HG02884 (cell line): Measurements from ENCODE around the gene PAPSS2.
"Not testable (repeated sequence)": the region's sequence is repeated elsewhere in the genome, so short reads cannot be mapped to it uniquely, and the experiment has no call there.

ENCODE experiments used
- ATAC-seq: cut with Tn5 transposase; IDR thresholded peaks from one replicate; pipeline ENCODE4 v1.9.1; 2021; ENCODE audit warnings: mild to moderate bottlenecking, moderate library complexity; ENCODE audit not compliant: unreplicated experiment

Gene PAPSS2

GRCh38 chr10:87659571-87660483 lies at the start of gene PAPSS2:
Gene PAPSS2, plus strand, starts transcription at chr10:87659878. Its CDS starts 104 bp downstream, at chr10:87659982.
- ATAC-seq = no peak

GRCh38 chr10:87611341-87611740 lies 48.3 kb upstream of the PAPSS2 start:
- not testable (repeated sequence) for ATAC-seq

- no peak for ATAC-seq
These were observed 47.6 kb upstream of the PAPSS2 start for GRCh38 chr10:87612115-87612514.

DNA sequence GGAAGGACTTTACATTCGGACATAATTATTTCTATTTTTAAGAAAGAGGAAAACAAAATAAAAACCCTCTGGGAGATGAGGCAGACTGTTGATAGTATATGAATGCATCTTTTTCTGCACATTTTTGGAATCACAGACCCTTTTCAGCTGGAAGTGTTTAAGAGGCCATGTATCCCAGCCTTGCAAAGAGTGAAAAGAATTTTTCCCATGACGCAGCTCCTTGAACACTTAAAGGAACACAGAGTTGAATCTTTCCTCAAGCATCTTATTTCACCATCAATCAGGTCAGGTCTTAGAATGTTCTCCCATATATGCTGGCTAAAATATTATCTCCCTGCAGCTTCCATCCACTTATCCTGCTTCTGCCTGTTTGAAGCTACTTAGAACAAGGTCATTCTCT lies 45.9 kb upstream of the PAPSS2 start:
- no peak for ATAC-seq

GRCh38 chr10:87615856-87616255 lies 43.8 kb upstream of the PAPSS2 start:
- no peak for ATAC-seq

GRCh38 chr10:87617503-87617902 lies 42.2 kb upstream of the PAPSS2 start:
- ATAC-seq = no peak

DNA sequence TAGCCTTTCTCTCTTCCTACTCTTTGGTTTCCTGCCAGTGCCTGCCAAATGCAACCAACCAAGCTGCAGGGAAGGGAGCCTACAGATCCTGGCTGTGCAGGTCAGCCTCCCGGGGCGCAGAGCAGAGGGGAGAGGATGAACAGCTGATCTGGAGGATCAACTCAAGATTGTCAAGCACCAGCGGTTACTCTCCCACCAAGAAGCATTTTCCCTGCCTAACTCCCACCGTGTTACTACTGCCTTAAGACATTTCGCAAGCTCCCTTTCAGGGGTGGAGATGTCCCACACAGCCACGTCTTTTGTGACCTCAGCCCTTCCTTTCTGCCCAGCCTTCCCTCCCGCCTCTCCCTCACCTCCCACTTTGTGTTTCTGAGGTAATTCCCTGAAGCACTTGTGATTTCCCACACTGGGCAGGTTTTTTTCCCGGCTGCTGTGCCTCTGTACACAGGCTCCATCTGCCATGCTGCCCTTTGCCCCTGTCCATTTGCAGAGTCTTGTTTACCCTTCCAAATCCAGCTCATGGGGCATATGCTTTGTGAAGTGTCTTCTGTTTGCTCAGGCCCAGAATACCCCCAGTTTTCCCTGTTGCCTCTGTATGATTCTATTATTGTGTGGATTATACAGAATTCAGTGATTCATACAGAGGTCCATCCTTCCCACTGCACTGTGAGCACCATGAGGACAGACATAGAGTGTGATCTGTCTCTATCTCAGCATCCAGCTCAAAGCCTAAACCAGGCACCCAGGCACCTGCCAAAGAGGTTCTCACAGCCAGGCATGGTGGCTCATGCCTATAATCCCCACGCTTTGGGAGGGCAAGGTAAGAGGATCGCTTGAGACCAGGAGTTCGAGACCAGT lies 40.9 kb upstream of the PAPSS2 start:
- ATAC-seq = no peak

- no peak for ATAC-seq
These were observed 40.0 kb upstream of the PAPSS2 start for GRCh38 chr10:87619705-87620104.

GRCh38 chr10:87621440-87621839 lies 38.2 kb upstream of the PAPSS2 start:
- ATAC-seq = not testable (repeated sequence)

DNA sequence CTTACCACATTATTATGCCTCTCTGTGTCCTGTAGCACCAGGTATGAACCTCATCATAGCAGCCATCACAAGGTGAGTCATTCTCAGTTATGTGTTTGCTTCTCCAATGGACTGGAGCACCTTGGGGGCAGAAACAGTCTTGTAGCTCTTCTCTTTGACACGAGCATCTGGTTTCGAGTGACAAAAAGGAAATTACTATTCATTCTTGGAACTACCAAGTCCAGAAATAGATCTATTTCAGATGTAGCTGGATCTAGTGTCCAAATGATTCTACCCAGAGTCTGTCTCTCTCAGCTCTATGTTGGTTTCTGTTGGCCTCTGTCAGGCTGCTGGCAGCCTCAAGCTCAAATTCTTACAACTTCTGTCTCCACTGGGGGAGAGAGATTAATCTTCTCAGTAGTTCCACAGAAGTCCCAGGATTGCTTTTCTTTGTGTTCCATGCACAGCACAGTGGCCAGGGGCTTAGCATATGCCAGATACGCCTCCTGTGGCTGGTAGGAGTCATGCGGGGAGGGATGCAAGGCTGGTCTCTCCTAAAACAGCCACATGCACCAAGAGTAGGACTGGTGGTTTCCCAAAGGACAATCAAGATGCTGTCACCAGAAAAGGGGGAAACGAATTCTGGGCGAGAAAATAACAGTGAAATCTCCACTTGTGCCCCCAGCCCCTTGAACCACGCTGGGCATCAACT lies 37.2 kb upstream of the PAPSS2 start:
- ATAC-seq = peak; percentile 81

DNA sequence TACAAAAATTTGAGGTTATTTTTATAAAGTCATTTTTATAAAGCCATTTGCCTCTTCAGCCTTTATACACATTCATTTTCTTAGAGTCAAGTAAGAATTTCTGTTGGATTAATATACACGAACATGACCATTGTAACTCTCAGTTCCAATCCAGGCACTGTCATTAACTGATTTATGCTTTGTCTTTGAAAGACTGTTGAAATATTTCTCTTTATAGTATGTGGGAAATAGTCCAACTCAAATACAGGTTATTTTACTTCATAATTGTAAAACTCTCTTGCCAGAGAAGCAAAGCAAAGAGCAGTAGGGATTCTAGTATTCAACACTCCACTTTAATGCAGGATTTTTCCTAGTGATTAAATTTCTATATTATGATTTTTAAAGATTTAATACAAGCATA lies 36.5 kb upstream of the PAPSS2 start:
- ATAC-seq = no peak

- ATAC-seq = no peak
These were observed 34.0 kb upstream of the PAPSS2 start for GRCh38 chr10:87625661-87626060.

DNA sequence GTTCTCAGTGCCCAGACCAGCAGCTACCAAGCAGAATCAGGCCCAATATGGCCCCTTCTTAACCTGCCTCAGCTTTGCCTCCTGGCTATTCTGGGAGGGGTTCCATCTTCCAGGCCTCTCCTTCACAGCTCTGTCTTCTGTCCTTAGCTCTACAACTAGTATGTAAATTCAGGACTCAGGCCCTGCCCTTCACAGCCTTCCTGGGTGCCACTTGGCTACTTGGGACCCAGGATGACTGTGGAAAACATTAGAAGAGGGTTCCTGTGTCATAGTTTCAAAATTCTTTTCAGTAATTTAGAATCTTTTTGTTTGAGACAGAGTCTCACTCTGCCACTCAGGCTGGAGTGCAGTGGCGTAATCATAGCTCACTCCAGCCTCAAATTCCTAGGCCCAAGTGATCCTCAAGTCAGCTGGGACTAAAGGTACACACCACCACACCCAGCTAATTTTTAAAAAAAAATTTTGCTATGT lies 33.2 kb upstream of the PAPSS2 start:
- no peak for ATAC-seq

- no peak for ATAC-seq
These were observed 29.5 kb upstream of the PAPSS2 start for GRCh38 chr10:87630171-87630570.

DNA sequence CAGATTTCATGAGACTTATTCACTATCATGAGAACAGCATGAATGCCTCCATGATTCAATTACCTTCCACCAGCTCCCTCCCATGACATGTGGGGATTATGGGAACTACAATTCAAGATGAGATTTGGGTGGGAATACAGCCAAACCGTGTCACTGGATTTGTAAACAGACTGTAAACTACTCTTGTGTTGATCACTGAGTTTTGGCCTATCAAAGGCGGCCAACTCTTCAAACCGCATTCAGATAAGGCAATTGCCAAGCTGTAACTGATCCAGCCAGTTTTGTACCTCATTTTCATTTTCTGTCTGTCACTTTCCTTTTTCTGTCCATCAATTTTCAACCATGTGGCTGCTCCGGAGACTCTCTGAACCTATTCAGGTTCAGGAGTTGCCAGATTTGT lies 27.2 kb upstream of the PAPSS2 start:
- ATAC-seq = no peak

DNA sequence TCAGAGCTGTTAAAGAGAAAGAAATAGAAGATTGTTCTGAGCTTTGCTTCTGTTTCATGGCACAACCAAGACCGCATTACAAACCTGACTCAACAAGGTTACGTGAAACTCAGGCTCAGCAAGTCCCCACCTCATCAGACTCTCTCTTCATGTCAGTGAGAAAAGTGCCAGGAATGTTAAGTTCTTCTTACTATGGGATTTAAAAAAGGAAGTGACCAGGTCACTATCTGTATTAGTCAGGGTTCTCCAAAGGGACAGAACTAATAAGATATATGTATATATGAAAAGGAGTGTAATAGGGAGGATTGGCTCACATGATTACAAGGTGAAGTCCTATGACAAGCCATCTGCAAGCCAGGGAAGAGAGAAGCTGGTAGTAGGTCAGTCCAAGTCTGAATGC lies 25.4 kb upstream of the PAPSS2 start:
- no peak for ATAC-seq

- peak; percentile 68 for ATAC-seq
These were observed 24.0 kb upstream of the PAPSS2 start for GRCh38 chr10:87635498-87636312.

DNA sequence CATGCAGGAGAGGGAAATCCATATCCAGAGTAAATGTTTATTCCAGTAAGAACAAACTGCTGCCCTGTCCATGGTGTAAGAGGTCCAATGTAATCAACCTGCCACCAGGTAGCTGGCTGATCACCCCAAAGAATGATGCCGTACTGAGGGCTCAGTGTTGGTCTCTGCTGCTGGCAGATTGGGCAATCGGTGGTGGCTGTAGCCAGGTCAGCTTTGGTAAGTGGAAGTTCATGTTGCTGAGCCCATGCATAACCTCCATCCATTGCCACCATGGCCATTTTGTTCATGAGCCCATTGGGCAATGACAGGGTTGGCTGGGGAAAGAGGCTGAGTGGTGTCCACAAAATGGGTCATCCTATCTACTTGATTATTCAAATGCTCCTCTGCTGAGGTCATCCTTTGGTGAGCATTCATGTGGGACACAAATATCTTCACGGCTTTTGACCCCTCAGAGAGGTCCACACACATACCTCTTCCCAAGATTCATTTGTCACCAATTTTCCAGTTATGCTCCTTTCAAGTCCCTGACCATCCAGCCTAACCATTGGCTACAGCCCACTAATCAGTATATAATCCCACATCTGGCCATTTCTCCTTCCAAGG lies 23.3 kb upstream of the PAPSS2 start:
- no peak for ATAC-seq

GRCh38 chr10:87639493-87639892 lies 20.2 kb upstream of the PAPSS2 start:
- no peak for ATAC-seq

DNA sequence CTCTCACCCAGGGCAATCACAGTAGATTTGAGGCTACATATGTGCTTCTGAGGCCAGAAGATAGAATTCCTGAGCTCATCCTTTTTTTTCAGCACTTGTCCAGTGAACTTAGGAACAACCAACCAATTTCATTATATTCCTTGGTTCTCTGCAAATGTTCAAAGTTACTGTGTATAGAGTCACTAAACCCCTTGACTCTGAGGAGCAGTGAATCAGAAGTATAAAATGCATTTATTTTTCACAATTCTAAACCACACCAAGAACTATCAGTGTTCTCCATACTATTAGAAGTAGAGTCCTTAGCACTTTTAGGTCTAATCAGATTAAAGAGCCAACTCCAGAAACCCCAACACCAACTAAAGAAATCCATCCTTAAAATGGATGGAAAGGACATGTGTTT lies 19.6 kb upstream of the PAPSS2 start:
- ATAC-seq = no peak
